IMR-90 (cell line): ENCODE data around the gene CIDEC. TPM values are rescaled to one million over a fixed set of nuclear protein-coding genes. Genes with fewer than 3 reads are reported as not detected.

ENCODE experiments used
- ATAC-seq: fragments of 200-7000 bp; cut with Tn5 transposase; 2 replicates; pipeline ENCODE4 v1.9.1; 2020; ENCODE audit warnings: low read depth, mild to moderate bottlenecking, moderate library complexity
- BruUV-seq: library from RNA; stranded (reverse); fragments of 400-500 nt; replicated peaks from 2 replicates; lab custom pipeline; 2021; lab: Mats Ljungman, UMichigan
- CTCF ChIA-PET: fragments of 300-600 bp; formaldehyde crosslinking; extraction: SDS; loops from one replicate; lab custom pipeline; 2021; ENCODE audit warnings: antibody characterized with exemption; lab: Yijun Ruan, JAX
- POLR2A ChIA-PET: fragments of 300-600 bp; sonication (Branson Sonifier 250); formaldehyde crosslinking; loops from one replicate; lab custom pipeline; 2022; ENCODE audit warnings: antibody characterized with exemption; ENCODE audit not compliant: unreplicated experiment; lab: Charles Lee
- DNase-seq: peaks from one replicate; pipeline ENCODE4 v3.0.0; 2013
- H2AFZ ChIP-seq: replicated peaks from 2 replicates; pipeline ENCODE3; 2013; ENCODE audit warnings: low read length, mild to moderate bottlenecking; ENCODE audit not compliant: poor library complexity
- H2AK5ac ChIP-seq: 2 replicates; pipeline ENCODE4 v1.6.1; 2013; ENCODE audit warnings: low read depth, low read length, inconsistent platforms
- H2AK9ac ChIP-seq: replicated peaks from 2 replicates; pipeline ENCODE3; 2013; ENCODE audit warnings: mild to moderate bottlenecking, low read depth, low read length, moderate library complexity; ENCODE audit not compliant: poor library complexity
- H2BK120ac ChIP-seq: 2 replicates; pipeline ENCODE4 v1.6.1; 2013; ENCODE audit warnings: low read depth, low read length, inconsistent platforms
- H2BK15ac ChIP-seq: 3 replicates; pipeline ENCODE4 v1.6.1; 2013; ENCODE audit warnings: low read depth, low read length, inconsistent platforms
- H2BK20ac ChIP-seq: 2 replicates; pipeline ENCODE4 v1.6.1; 2013; ENCODE audit warnings: low read depth, mild to moderate bottlenecking, inconsistent platforms, low read length, moderate library complexity
- H2BK5ac ChIP-seq: 2 replicates; pipeline ENCODE4 v1.6.1; 2013; ENCODE audit warnings: mild to moderate bottlenecking, low read depth, low read length, inconsistent platforms; ENCODE audit not compliant: poor library complexity, severe bottlenecking
- H3K14ac ChIP-seq: replicated peaks from 2 replicates; pipeline ENCODE4 v1.6.1; 2013; ENCODE audit warnings: low read depth, low read length, inconsistent platforms
- H3K18ac ChIP-seq: 2 replicates; pipeline ENCODE4 v1.6.1; 2013; ENCODE audit warnings: low read depth, low read length, control low read depth
- H3K23ac ChIP-seq: 2 replicates; pipeline ENCODE4 v1.6.1; 2013; ENCODE audit warnings: low read depth, low read length, inconsistent platforms
- H3K27ac ChIP-seq: 2 replicates; pipeline ENCODE4 v1.5.1; 2013; ENCODE audit warnings: mild to moderate bottlenecking, control low read depth, low read length; ENCODE audit not compliant: insufficient read depth
- H3K27me3 ChIP-seq: 2 replicates; pipeline ENCODE4 v1.6.1; 2013; ENCODE audit warnings: low read length; ENCODE audit not compliant: control insufficient read depth, insufficient read depth
- H3K36me3 ChIP-seq: 2 replicates; pipeline ENCODE4 v1.6.1; 2013; ENCODE audit warnings: low read length, mixed read lengths; ENCODE audit not compliant: control insufficient read depth, insufficient read depth
- H3K4ac ChIP-seq: 2 replicates; pipeline ENCODE4 v1.6.1; 2013; ENCODE audit warnings: low read depth, low read length, inconsistent platforms
- H3K4me1 ChIP-seq: 2 replicates; pipeline ENCODE4 v1.6.1; 2013; ENCODE audit warnings: low read length, mixed read lengths; ENCODE audit not compliant: control insufficient read depth, insufficient read depth
- H3K4me2 ChIP-seq: 2 replicates; pipeline ENCODE4 v1.6.1; 2013; ENCODE audit warnings: low read depth, mild to moderate bottlenecking, control low read depth, low read length, moderate library complexity
- H3K4me3 ChIP-seq: 2 replicates; pipeline ENCODE4 v1.5.1; 2013; ENCODE audit warnings: low read depth, mild to moderate bottlenecking, control low read depth, low read length, moderate library complexity; ENCODE audit not compliant: insufficient read depth
- H3K56ac ChIP-seq: 2 replicates; pipeline ENCODE4 v1.6.1; 2013; ENCODE audit warnings: low read length, inconsistent platforms; ENCODE audit not compliant: insufficient read depth; ENCODE audit errors: extremely low read depth
- H3K79me1 ChIP-seq, 2 experiments: 2 replicates each; pipeline ENCODE4 v1.6.1; 2013; ENCODE audit warnings: low read length in 2 of 2, inconsistent platforms in 1 of 2, low read depth in 1 of 2
- H3K9ac ChIP-seq: 2 replicates; pipeline ENCODE4 v1.6.1; 2013; ENCODE audit warnings: low read depth, low read length, control low read depth
- H3K9me1 ChIP-seq: 2 replicates; pipeline ENCODE4 v1.6.1; 2013; ENCODE audit warnings: low read length, inconsistent platforms; ENCODE audit not compliant: insufficient read depth
- H3K9me3 ChIP-seq: 2 replicates; pipeline ENCODE4 v1.6.1; 2013; ENCODE audit warnings: low read length; ENCODE audit not compliant: control insufficient read depth, insufficient read depth
- H4K20me1 ChIP-seq: 2 replicates; pipeline ENCODE4 v1.6.1; 2013; ENCODE audit warnings: low read length, inconsistent platforms; ENCODE audit not compliant: insufficient read depth
- H4K5ac ChIP-seq: 2 replicates; pipeline ENCODE4 v1.6.1; 2013; ENCODE audit warnings: mild to moderate bottlenecking, low read depth, low read length, control low read depth
- H4K8ac ChIP-seq, 2 experiments: 2 replicates each; pipeline ENCODE4 v1.6.1; 2013; ENCODE audit warnings: low read depth in 2 of 2, low read length in 2 of 2, control low read depth in 1 of 2, inconsistent platforms in 1 of 2
- H4K91ac ChIP-seq: 2 replicates; pipeline ENCODE4 v1.6.1; 2013; ENCODE audit warnings: low read depth, low read length, inconsistent platforms; ENCODE audit not compliant: insufficient read depth
- BHLHE40 ChIP-seq: fragments of 150-350 bp; IDR thresholded peaks from 2 replicates; pipeline ENCODE4 v1.6.1; 2016; ENCODE audit warnings: mild to moderate bottlenecking, low read depth, low read length
- CTCF ChIP-seq: conservative IDR thresholded peaks from 2 replicates; pipeline ENCODE4 v1.5.1; 2012; ENCODE audit warnings: mild to moderate bottlenecking, low read depth, low read length, improper control_type of control experiment
- ELK1 ChIP-seq: fragments of 150-350 bp; IDR thresholded peaks from 2 replicates; pipeline ENCODE4 v1.6.1; 2016; ENCODE audit warnings: low read depth, mild to moderate bottlenecking, low read length, moderate library complexity, borderline replicate concordance
- FOS ChIP-seq: fragments of 150-350 bp; IDR thresholded peaks from 2 replicates; pipeline ENCODE4 v1.6.1; 2016; ENCODE audit warnings: low read depth, low read length
- NFE2L2 ChIP-seq: fragments of 150-350 bp; IDR thresholded peaks from 2 replicates; pipeline ENCODE4 v1.6.1; 2016; ENCODE audit warnings: low read depth, mild to moderate bottlenecking, low read length
- RAD21 ChIP-seq: IDR thresholded peaks from 2 replicates; pipeline ENCODE4 v1.6.1; 2012; ENCODE audit warnings: low read length, improper control_type of control experiment
- RCOR1 ChIP-seq: IDR thresholded peaks from 2 replicates; pipeline ENCODE4 v1.6.1; 2012; ENCODE audit warnings: mild to moderate bottlenecking, low read length, improper control_type of control experiment; ENCODE audit not compliant: insufficient replicate concordance
- WGBS, 2 experiments: methylation state at CpG; one replicate each; pipeline versions ENCODE4 v1.1.5 to v1.1.7; 2013; ENCODE audit warnings: missing lambda C conversion rate in 2 of 2; ENCODE audit not compliant: insufficient read length in 1 of 2; ENCODE audit errors: extremely low coverage in 2 of 2; 5-methylcytosine and 5-hydroxymethylcytosine counted together
- dilution Hi-C: fragments of 300-500 bp; cut with HindIII; formaldehyde crosslinking; loops from one replicate; pipeline ENCODE4 v1.14.3; 2018; ENCODE audit warnings: low sequenced_read_pairs; ENCODE audit not compliant: unreplicated experiment
- in situ Hi-C: fragments of 300-500 bp; cut with MboI; formaldehyde crosslinking; loops from 3 replicates; pipeline ENCODE4 v1.14.3; 2019; ENCODE audit warnings: low sequenced_read_pairs, inconsistent platforms, mixed read lengths
- intact Hi-C: fragments of 100-400 bp; cut with micrococcal nuclease; formaldehyde crosslinking; loops from 2 replicates; pipeline ENCODE4 v1.10.0; 2022
- polyA plus RNA-seq, 3 experiments: library from polyadenylated mRNA; depleted of rRNA; stranded (reverse); fragments of >200 nt; gene quantifications; 2 replicates each; pipeline ENCODE4 v1.2.3, GENCODE V29; 2012; ENCODE audit warnings: low replicate concordance in 1 of 3
- total RNA-seq: library from RNA; depleted of rRNA; stranded (reverse); fragments of >200 nt; gene quantifications from 2 replicates; pipeline ENCODE4 v1.2.3, GENCODE V29; 2012

The CIDEC gene
- total and polyA plus RNA-seq, 2 of the 4 experiments (the other 2 are of a cell fraction) = 0.09 TPM; not detected in 1

- Histone ChIP-seq H3K18ac (no peak overlapping the region), H2BK15ac (no peak overlapping the region), H3K4ac (no peak overlapping the region), H4K8ac (no peak overlapping the region), H3K4me3 (no peak overlapping the region), H3K9ac (no peak overlapping the region), H2AK5ac (no peak overlapping the region), H2BK20ac (no peak overlapping the region), H3K4me1 (peaks cover 2% of the 10 kb centered on the region; the same call in 1 of the 2 replicates), H3K9me3 (no peaks in the 10 kb centered on the region), H2BK120ac (no peak overlapping the region), H3K79me1 (no peaks in the 10 kb centered on the region), H2AFZ (no peak overlapping the region), H3K14ac (no peak overlapping the region), H2BK5ac (no peak overlapping the region), H2AK9ac (no peak overlapping the region), H4K5ac (no peak overlapping the region), H3K9me1 (no peaks in the 10 kb centered on the region), H4K91ac (no peak overlapping the region), H3K27ac (no peak overlapping the region), H3K27me3 (no peaks in the 10 kb centered on the region), H3K23ac (no peak overlapping the region), H3K36me3 (peaks cover 31% of the 10 kb centered on the region), H3K4me2 (no peak overlapping the region), H4K20me1 (no peaks in the 10 kb centered on the region), H3K56ac (no peak overlapping the region)
- DNase-seq (no peak), ATAC-seq (no peak)
- ChIA-PET POLR2A (no interaction called here), CTCF (no interaction called here)
- dilution Hi-C loops = no loop called here
- in situ Hi-C loops = no loop called here
- WGBS, 2 experiments = 98% methylated on average over 8 of the region's 23 CpGs; no CpG with 5 or more reads in 1 of the 2 experiments
- no TSS peak for BruUV-seq
- TF ChIP-seq RAD21 = no peak
- no peak for TF ChIP-seq FOS
- TF ChIP-seq NFE2L2 = no peak
- TF ChIP-seq CTCF = no peak
- no peak for TF ChIP-seq BHLHE40
- no peak for TF ChIP-seq RCOR1
- no peak for TF ChIP-seq ELK1
- intact Hi-C loops = no loop called here
Observed at GRCh38 chr3:9928158-9928557, 48.1 kb upstream of the CIDEC start.
